Vagina (tissue), 2 donors: ENCODE results near the gene GRIP2. TPM values are rescaled to one million over a fixed set of nuclear protein-coding genes. Genes with fewer than 3 reads are reported as not detected.

Source experiments
- DNase-seq, 2 donors: peaks; one replicate each; pipeline ENCODE4 v3.0.0-alpha.2; 2017; ENCODE audit errors: extremely low spot score in 2 of 2
- H3K27ac ChIP-seq: fragments of 200-600 bp; sonication (generic); one replicate; pipeline ENCODE4 v1.5.1; 2019
- H3K27me3 ChIP-seq: fragments of 200-600 bp; sonication (generic); one replicate; pipeline ENCODE4 v1.5.1; 2019
- H3K36me3 ChIP-seq, 2 donors: fragments of 200-600 bp; sonication (generic); one replicate each; pipeline ENCODE4 v1.5.1; 2017 to 2019
- H3K4me1 ChIP-seq: fragments of 200-600 bp; sonication (generic); one replicate; pipeline ENCODE4 v1.5.1; 2019
- H3K4me3 ChIP-seq, 2 donors: fragments of 200-600 bp; sonication (generic); 1 replicate in 1 of 2; 2 replicates in 1 of 2; pipeline ENCODE4 v1.5.1; 2016 to 2019
- H3K9me3 ChIP-seq: fragments of 200-600 bp; sonication (generic); one replicate; pipeline ENCODE4 v1.5.1; 2019
- CTCF ChIP-seq, 3 experiments: fragments of 450-650 bp in 2 of 3; fragments of 200-600 bp in 1 of 3; sonication (generic) in 1 of 3; IDR thresholded peaks; one replicate each; pipeline ENCODE4 v1.5.1; 2017 to 2019; ENCODE audit warnings: antibody characterized with exemption in 3 of 3, mild to moderate bottlenecking in 2 of 3, moderate library complexity in 2 of 3
- POLR2A ChIP-seq, 2 donors: fragments of 450-650 bp; IDR thresholded peaks; one replicate each; pipeline ENCODE4 v1.6.1; 2017; ENCODE audit warnings: antibody characterized with exemption in 2 of 2, mild to moderate bottlenecking in 2 of 2, moderate library complexity in 2 of 2
- POLR2AphosphoS5 ChIP-seq, 2 donors: sonication (generic); formaldehyde crosslinking; IDR thresholded peaks; one replicate each; pipeline ENCODE4 v1.9.0; 2017; ENCODE audit warnings: antibody characterized with exemption in 2 of 2, mild to moderate bottlenecking in 2 of 2, low read depth in 1 of 2; ENCODE audit not compliant: insufficient read depth in 1 of 2
- intact Hi-C: fragments of 100-400 bp; cut with DNase I; formaldehyde crosslinking; loops from one replicate; pipeline ENCODE4 v1.15.1; 2023
- total RNA-seq: library from RNA; depleted of rRNA; stranded (reverse); fragments of >200 nt; gene quantifications from one replicate; pipeline ENCODE4 v1.2.3, GENCODE V29; 2016

The GRIP2 gene
- total RNA-seq, 1 donor from 2014 or later: 0.98 TPM

DNA sequence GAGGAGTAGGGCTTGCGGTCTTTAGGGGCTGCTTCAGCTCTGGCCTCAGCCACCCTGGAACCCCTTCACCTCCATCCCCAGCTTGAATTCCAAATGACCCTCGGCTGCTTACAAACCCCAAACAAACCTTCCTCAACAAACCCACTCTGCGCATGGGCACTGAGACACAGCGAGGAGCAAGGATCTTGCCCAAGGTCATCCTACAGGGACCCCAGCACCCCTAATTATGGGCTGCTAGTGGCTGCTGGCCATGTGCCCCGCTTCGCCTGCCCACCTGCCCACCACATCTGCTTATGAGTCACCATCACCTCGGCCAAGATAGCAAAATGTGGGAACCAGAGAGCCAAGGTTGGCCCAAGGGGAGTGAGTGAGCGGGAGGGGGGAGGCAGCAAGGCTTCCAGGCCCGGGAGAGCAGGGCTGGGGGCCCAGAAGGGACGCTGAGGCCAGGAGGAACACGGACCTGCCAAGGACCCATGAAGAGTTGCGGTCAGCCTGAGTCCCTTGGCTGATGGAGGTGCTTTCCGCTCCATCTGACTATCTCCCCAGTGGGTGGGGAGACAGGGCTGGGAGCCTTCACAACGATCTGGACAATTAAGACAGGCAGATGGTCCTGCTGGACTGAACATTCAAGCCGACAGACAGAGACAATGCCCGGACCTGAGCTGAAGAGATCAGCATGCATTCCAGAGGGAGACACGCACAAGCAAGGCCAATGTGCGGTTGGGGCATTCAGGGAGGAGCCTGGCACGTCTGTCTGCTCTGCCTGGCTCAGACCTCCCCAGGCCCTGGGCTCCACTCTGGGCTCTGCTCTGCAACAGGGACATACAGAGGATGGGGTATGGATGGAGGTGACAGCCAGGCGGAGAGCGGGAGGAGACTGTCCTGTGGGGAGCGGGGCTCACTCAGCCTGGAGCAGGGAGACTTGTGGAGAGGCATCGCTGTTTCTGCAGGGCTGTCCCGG, 10.8 kb upstream of the GRIP2 start:
- no peaks in the 10 kb centered on the region for H3K36me3 ChIP-seq
- TF ChIP-seq POLR2A (IDR thresholded peaks at IDR 0.05) (no peak), CTCF (IDR thresholded peaks at IDR 0.05) (no peak), POLR2AphosphoS5 (IDR thresholded peaks at IDR 0.05; ENCODE audit: insufficient read depth in 1 of 2, low read depth in 1 of 2) (no peak)
- no peaks in the 10 kb centered on the region for H3K9me3 ChIP-seq
- no peaks in the 10 kb centered on the region for H3K27me3 ChIP-seq
- DNase-seq: no peak
- peaks cover 17% of the 10 kb centered on the region for H3K4me1 ChIP-seq
- intact Hi-C loops: no loop called here
- H3K4me3 ChIP-seq: no peak overlapping the region
- H3K27ac ChIP-seq: no peak overlapping the region

DNA sequence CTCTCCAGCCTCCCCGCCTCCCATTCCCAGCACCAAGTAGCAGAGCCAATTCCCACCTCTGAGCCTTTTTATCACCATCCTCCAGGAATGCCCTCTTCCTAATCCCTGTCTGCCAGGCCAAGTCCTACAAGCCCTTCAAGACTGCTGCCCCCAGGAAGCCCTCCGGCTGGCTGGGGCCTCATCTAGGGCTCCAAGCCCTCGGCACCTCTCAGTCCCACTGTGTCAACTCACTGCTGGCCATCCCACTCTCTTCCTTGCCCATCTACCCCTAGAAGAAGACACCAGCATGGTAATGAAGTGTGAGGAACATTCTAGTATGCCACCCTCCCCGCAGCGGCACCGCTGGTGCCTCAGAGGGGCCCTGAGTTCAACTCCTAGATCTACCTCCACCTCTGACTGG, 10.0 kb upstream of the GRIP2 start:
- Histone ChIP-seq H3K27me3 (no peaks in the 10 kb centered on the region), H3K4me1 (peaks cover 9% of the 10 kb centered on the region), H3K36me3 (no peaks in the 10 kb centered on the region), H3K27ac (no peak overlapping the region), H3K4me3 (no peak overlapping the region), H3K9me3 (no peaks in the 10 kb centered on the region)
- TF ChIP-seq POLR2AphosphoS5 (IDR thresholded peaks at IDR 0.05; ENCODE audit: insufficient read depth in 1 of 2, low read depth in 1 of 2) (no peak), CTCF (IDR thresholded peaks at IDR 0.05) (no peak), POLR2A (IDR thresholded peaks at IDR 0.05) (no peak)
- intact Hi-C loops: no loop called here
- no peak for DNase-seq

- intact Hi-C loops: loop anchor here (2.0 kb wide), 1 partner anchor 41 kb away; no protein-coding TSS in a partner anchor
- Histone ChIP-seq H3K36me3 (no peaks in the 10 kb centered on the region), H3K27ac (no peak overlapping the region), H3K9me3 (no peaks in the 10 kb centered on the region), H3K4me1 (peaks cover 9% of the 10 kb centered on the region), H3K27me3 (no peaks in the 10 kb centered on the region), H3K4me3 (no peak overlapping the region)
- DNase-seq: no peak
- TF ChIP-seq POLR2AphosphoS5 (IDR thresholded peaks at IDR 0.05; ENCODE audit: insufficient read depth in 1 of 2, low read depth in 1 of 2): no peak
- no peak for TF ChIP-seq POLR2A (IDR thresholded peaks at IDR 0.05)
- TF ChIP-seq CTCF (IDR thresholded peaks at IDR 0.05): no peak
These were observed 9.2 kb upstream of the GRIP2 start for GRCh38 chr3:14549256-14549919.

- no peaks in the 10 kb centered on the region for H3K27me3 ChIP-seq
- DNase-seq: no peak
- TF ChIP-seq POLR2A (IDR thresholded peaks at IDR 0.05) (no peak), POLR2AphosphoS5 (IDR thresholded peaks at IDR 0.05; ENCODE audit: insufficient read depth in 1 of 2, low read depth in 1 of 2) (peak in 1 of 2 donors; percentile 26), CTCF (IDR thresholded peaks at IDR 0.05) (peak; percentile 52 to 76 (median 74))
- H3K36me3 ChIP-seq: no peaks in the 10 kb centered on the region
- peaks cover 9% of the 10 kb centered on the region for H3K4me1 ChIP-seq
- intact Hi-C loops: loop anchor here (2.0 kb wide), 1 partner anchor 40 kb away; no protein-coding TSS in a partner anchor
- H3K4me3 ChIP-seq: no peak overlapping the region
- H3K9me3 ChIP-seq: no peaks in the 10 kb centered on the region
- H3K27ac ChIP-seq: no peak overlapping the region
These were observed 8.2 kb upstream of the GRIP2 start for GRCh38 chr3:14548321-14548729.
